Spleen (tissue), 11 donors: Measurements from ENCODE around the gene IL34. TPM values are rescaled to one million over a fixed set of nuclear protein-coding genes. Genes with fewer than 3 reads are reported as not detected.

Experiments used
- DNase-seq: peaks from one replicate; pipeline ENCODE4 v3.0.0-alpha.2; 2020
- H3K27ac ChIP-seq, 8 donors: fragments of 200-600 bp; sonication (generic) in 7 of 8; 1 replicate in 4 of 8; 2 replicates in 4 of 8; pipeline versions ENCODE4 v1.5.0 to v1.8.0; 2016 to 2021; ENCODE audit warnings: inconsistent platforms in 4 of 8, mild to moderate bottlenecking in 4 of 8, moderate library complexity in 1 of 8
- H3K27me3 ChIP-seq, 7 donors: fragments of 200-600 bp; sonication (generic) in 6 of 7; replicated peaks in 1 of 7; 1 replicate in 4 of 7; 2 replicates in 3 of 7; pipeline versions ENCODE4 v1.5.0 to v1.8.0; 2016 to 2021; ENCODE audit warnings: inconsistent platforms in 3 of 7, mild to moderate bottlenecking in 1 of 7
- H3K36me3 ChIP-seq, 6 donors: fragments of 200-600 bp; sonication (generic) in 5 of 6; 1 replicate in 4 of 6; 2 replicates in 2 of 6; pipeline versions ENCODE4 v1.5.0 to v1.8.0; 2016 to 2021; ENCODE audit warnings: inconsistent platforms in 2 of 6
- H3K4me1 ChIP-seq, 6 donors: fragments of 200-600 bp; sonication (generic) in 5 of 6; 1 replicate in 3 of 6; 2 replicates in 3 of 6; pipeline versions ENCODE4 v1.5.0 to v1.8.0; 2016 to 2021; ENCODE audit warnings: inconsistent platforms in 3 of 6
- H3K4me3 ChIP-seq, 8 donors: fragments of 200-600 bp; sonication (generic) in 7 of 8; 1 replicate in 4 of 8; 2 replicates in 4 of 8; pipeline versions ENCODE4 v1.5.0 to v1.8.0; 2016 to 2021; ENCODE audit warnings: inconsistent platforms in 4 of 8, mild to moderate bottlenecking in 4 of 8, moderate library complexity in 2 of 8
- H3K9me3 ChIP-seq, 8 donors: fragments of 200-600 bp; sonication (generic) in 7 of 8; 1 replicate in 4 of 8; 2 replicates in 4 of 8; pipeline versions ENCODE4 v1.5.0 to v1.8.0; 2016 to 2021; ENCODE audit warnings: inconsistent platforms in 4 of 8
- POLR2A ChIP-seq, 3 donors: fragments of 450-650 bp; IDR thresholded peaks; one replicate each; pipeline ENCODE4 v1.5.1; 2017; ENCODE audit warnings: antibody characterized with exemption in 3 of 3, mild to moderate bottlenecking in 1 of 3
- POLR2AphosphoS5 ChIP-seq, 3 donors: sonication (generic); formaldehyde crosslinking; IDR thresholded peaks; one replicate each; pipeline ENCODE4 v1.5.1; 2017; ENCODE audit warnings: antibody characterized with exemption in 3 of 3
- WGBS, 5 donors: extraction: QIAGEN DNeasy Blood & Tissue Kit in 3 of 5; methylation state at CpG; one replicate each; pipeline versions ENCODE4 v1.1.5 to v1.1.7; 2013 to 2018; 5-methylcytosine and 5-hydroxymethylcytosine counted together
- intact Hi-C: fragments of 100-400 bp; cut with DNase I; formaldehyde crosslinking; loops from one replicate; pipeline ENCODE4 v1.15.0; 2023; ENCODE audit warnings: low total_unique reads
- polyA plus RNA-seq, 3 donors: library from polyadenylated mRNA; stranded (reverse); fragments of 200-250 nt; gene quantifications; one replicate each; pipeline ENCODE4 v1.2.1, GENCODE V29; 2013
- total RNA-seq, 7 donors: library from RNA; depleted of rRNA in 3 of 7; stranded (reverse); fragments of >200 nt in 3 of 7; fragmentation: NEBNext Ultra II Directional in 4 of 7; extraction: Animal tissue kit (Norgen Biotek cat#: 25700) in 4 of 7; gene quantifications; one replicate each; pipeline versions ENCODE4 v1.1.0 to v1.2.1, GENCODE V29; 2016 to 2021
- TF ChIP-seq, protein P1 (sequence below), 11 experiments: fragments of 200-600 bp in 7 of 11; fragments of 450-650 bp in 4 of 11; sonication (generic) in 4 of 11; IDR thresholded peaks in 8 of 11; conservative IDR thresholded peaks in 3 of 11; 1 replicate in 7 of 11; 2 replicates in 4 of 11; pipeline versions ENCODE4 v1.4.0 to v1.8.0; 2016 to 2021; ENCODE audit warnings: antibody characterized with exemption in 11 of 11, inconsistent platforms in 4 of 11, mild to moderate bottlenecking in 1 of 11
- donor health status: healthy with polysubstance abuse.
- donor health status: DM: no; HTN: no; CAD: no; lungs with moderate emphysema.
- donor health status: DM: no; HTN: no; CAD: no.
- donor health status: Bipolar disorder and iron deficiency.
- donor health status: healthy.
- donor health status: DM: no; HTN: no; CAD: no.
- donor health status: DM: yes; HTN: yes; CAD: no.

The IL34 gene
- total and polyA plus RNA-seq, 10 donors, result 20.3 to 258 (median 128) TPM

DNA sequence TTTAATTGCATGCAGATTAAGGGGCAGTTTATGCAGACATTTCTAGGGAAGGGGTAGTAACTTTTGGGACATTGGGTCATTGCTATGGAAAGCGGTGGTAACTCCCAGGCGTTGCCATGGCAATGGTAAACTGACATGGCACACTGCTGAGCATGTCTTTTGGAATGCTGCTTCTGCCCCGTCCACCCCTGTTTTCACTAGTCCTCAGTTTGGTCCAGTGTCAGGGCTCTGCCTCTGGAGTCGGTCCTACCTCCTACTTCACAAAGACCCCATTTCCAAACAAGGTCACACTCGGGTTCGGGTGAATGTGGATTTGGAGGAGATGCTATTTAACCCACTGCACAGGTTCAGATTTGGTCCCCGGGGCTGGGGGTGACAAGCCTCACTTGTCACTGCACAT is 2.9 kb downstream of the IL34 start:
- Histone ChIP-seq H3K27ac (peak overlapping the region in 4 of 8 donors; percentile 74 to 85 (median 82)), H3K27me3 (no peaks in the 10 kb centered on the region), H3K4me1 (peaks cover 6 to 82% (median 34%) of the 10 kb centered on the region in 6 donors), H3K9me3 (no peaks in the 10 kb centered on the region), H3K36me3 (peaks cover 0 to 13% (median 0%) of the 10 kb centered on the region in 6 donors), H3K4me3 (peak overlapping the region in 4 of 8 donors; percentile 13 to 64 (median 34))
- TF ChIP-seq, protein P1, sequence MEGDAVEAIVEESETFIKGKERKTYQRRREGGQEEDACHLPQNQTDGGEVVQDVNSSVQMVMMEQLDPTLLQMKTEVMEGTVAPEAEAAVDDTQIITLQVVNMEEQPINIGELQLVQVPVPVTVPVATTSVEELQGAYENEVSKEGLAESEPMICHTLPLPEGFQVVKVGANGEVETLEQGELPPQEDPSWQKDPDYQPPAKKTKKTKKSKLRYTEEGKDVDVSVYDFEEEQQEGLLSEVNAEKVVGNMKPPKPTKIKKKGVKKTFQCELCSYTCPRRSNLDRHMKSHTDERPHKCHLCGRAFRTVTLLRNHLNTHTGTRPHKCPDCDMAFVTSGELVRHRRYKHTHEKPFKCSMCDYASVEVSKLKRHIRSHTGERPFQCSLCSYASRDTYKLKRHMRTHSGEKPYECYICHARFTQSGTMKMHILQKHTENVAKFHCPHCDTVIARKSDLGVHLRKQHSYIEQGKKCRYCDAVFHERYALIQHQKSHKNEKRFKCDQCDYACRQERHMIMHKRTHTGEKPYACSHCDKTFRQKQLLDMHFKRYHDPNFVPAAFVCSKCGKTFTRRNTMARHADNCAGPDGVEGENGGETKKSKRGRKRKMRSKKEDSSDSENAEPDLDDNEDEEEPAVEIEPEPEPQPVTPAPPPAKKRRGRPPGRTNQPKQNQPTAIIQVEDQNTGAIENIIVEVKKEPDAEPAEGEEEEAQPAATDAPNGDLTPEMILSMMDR (IDR thresholded peaks at IDR 0.05 in 8 of 11, conservative IDR thresholded peaks at IDR 0.05 in 3 of 11), result no peak
- no peak for TF ChIP-seq POLR2AphosphoS5 (IDR thresholded peaks at IDR 0.05)
- TF ChIP-seq POLR2A (IDR thresholded peaks at IDR 0.05), result no peak
- no peak for DNase-seq
- intact Hi-C loops, result no loop called here
- 66 to 81% (median 72%) methylated on average over 7 of the region's 7 CpGs for WGBS, 5 donors

DNA sequence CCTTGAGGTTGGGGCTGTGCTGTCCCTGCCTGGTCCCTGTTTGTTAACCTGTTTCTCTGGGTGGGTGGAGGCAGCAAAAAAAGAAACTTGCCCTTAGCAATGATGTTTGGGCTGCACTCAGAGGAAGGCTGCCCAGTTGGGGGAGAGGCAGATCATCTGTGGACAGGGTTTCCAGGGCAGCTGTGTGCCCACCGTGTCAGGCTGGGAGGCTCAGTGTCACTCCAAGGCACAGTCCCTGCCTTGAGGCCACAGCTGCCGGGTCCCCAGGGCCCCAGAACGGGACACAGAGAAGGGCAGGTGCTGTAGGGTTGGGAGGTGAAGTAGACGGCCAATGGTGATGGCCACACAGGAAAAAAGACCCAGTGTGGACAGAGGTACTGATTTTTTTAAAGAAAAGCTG is 3.9 kb downstream of the IL34 start:
- 50 to 89% (median 74%) methylated on average over 2 to 4 of the region's 4 CpGs for WGBS, 5 donors
- peaks cover 0 to 22% (median 0%) of the 10 kb centered on the region in 6 donors for H3K36me3 ChIP-seq
- TF ChIP-seq, protein P1 (IDR thresholded peaks at IDR 0.05 in 8 of 11, conservative IDR thresholded peaks at IDR 0.05 in 3 of 11), result no peak
- TF ChIP-seq POLR2AphosphoS5 (IDR thresholded peaks at IDR 0.05), result no peak
- no peak for TF ChIP-seq POLR2A (IDR thresholded peaks at IDR 0.05)
- no peaks in the 10 kb centered on the region for H3K9me3 ChIP-seq
- intact Hi-C loops, result loop anchor here (5.0 to 10.0 kb wide), 3 partner anchors 65 to 288 kb away; no protein-coding TSS in a partner anchor
- no peak for DNase-seq
- peak overlapping the region in 2 of 8 donors; percentile 44 to 64 for H3K4me3 ChIP-seq
- H3K4me1 ChIP-seq, result peaks cover 6 to 83% (median 35%) of the 10 kb centered on the region in 6 donors
- peak overlapping the region in 5 of 8 donors; percentile 5 to 85 (median 81) for H3K27ac ChIP-seq
- no peaks in the 10 kb centered on the region for H3K27me3 ChIP-seq

DNA sequence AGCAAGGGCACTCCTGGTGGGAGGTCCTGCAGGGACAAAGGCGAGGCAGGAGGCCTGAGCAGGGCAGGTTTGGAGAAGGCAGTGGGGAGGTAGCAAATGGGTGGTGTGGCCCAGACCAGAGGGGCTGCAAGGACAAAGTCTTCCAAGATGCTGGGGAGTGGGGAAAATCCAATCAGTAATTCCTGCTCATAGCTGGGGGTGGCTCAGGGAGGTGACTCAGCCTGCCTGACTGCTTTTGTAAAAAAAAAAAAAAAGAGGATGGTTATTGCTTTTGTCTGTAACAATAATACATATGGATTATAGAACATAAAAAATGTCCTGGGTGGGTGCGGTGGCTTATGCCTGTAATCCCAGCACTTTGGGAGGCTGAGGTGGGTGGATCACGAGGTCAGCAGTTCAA is 5.2 kb downstream of the IL34 start:
- H3K4me3 ChIP-seq, result no peak overlapping the region
- peak overlapping the region in 4 of 8 donors; percentile 21 to 85 (median 57) for H3K27ac ChIP-seq
- peaks cover 6 to 71% (median 30%) of the 10 kb centered on the region in 6 donors for H3K4me1 ChIP-seq
- no peaks in the 10 kb centered on the region for H3K27me3 ChIP-seq
- 70 to 87% (median 85%) methylated on average over 3 of the region's 3 CpGs for WGBS, 5 donors
- no peak for TF ChIP-seq POLR2A (IDR thresholded peaks at IDR 0.05)
- TF ChIP-seq, protein P1 (IDR thresholded peaks at IDR 0.05 in 8 of 11, conservative IDR thresholded peaks at IDR 0.05 in 3 of 11), result no peak
- no peak for TF ChIP-seq POLR2AphosphoS5 (IDR thresholded peaks at IDR 0.05)
- DNase-seq, result no peak
- intact Hi-C loops, result loop anchor here (5.0 to 10.0 kb wide), 3 partner anchors 67 to 289 kb away; no protein-coding TSS in a partner anchor
- no peaks in the 10 kb centered on the region for H3K9me3 ChIP-seq
- peaks cover 0 to 31% (median 3%) of the 10 kb centered on the region in 6 donors for H3K36me3 ChIP-seq

DNA sequence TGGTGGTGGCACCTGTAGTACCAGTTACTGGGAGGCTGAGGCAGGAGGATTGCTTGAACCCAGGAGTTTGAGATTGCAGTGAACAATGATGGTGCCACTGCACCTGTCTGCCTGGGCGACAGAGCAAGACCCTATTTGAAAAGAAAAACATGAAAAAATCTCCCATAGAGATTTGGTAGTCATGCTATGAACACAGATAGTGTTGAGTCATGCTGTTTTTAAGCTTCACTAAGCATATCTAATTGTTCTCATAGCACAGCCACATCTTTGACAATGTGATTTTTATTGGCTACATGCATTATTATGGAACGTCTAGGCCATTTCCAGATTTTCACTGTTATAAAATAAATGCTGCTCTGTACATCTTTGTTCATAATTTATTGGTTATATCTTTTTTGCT is 6.0 kb downstream of the IL34 start:
- DNase-seq, result no peak
- 56 to 86% (median 78%) methylated on average over 2 of the region's 2 CpGs for WGBS, 5 donors
- Histone ChIP-seq H3K9me3 (no peaks in the 10 kb centered on the region), H3K36me3 (peaks cover 0 to 39% (median 8%) of the 10 kb centered on the region in 6 donors), H3K4me1 (peaks cover 0 to 63% (median 27%) of the 10 kb centered on the region in 6 donors), H3K27me3 (no peaks in the 10 kb centered on the region), H3K4me3 (no peak overlapping the region), H3K27ac (peak overlapping the region in 3 of 8 donors; percentile 58 to 85 (median 81))
- intact Hi-C loops, result loop anchor here (5.0 to 10.0 kb wide), 3 partner anchors 68 to 290 kb away; no protein-coding TSS in a partner anchor
- TF ChIP-seq, protein P1 (IDR thresholded peaks at IDR 0.05 in 8 of 11, conservative IDR thresholded peaks at IDR 0.05 in 3 of 11), result no peak
